ENCODE results near the gene FBH1.
"Not testable (repeated sequence)": the region's sequence is repeated elsewhere in the genome, so short reads cannot be mapped to it uniquely, and the experiment has no call there.

The FBH1 gene

DNA sequence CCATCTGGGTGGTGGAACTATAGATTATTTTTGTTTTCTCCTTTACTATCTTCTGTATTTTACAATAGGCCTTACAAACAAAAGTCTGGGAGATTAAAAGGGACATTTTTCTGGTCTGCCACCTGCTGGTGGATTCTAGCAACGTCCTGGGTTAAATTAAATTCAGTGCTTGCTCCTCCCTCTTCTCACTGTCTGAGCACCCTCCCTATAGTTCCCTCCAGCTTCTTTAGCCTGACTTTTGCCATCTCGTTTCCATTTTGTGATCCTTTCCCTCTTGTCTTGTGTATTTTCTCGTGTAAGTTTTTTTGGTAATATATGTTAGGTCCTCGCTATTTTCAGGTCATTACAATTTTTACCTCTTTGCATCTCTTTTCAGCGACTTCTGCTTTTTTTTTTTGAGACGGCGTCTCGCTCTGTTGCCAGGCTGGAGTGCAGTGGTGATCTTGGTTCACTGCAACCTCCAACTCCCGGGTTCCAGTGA is 16.5 kb upstream of the FBH1 start:
- peak; percentile 14 to 26 for DNase-seq (ENCODE audit: low read depth in 2 of 2, low spot score in 1 of 2)

DNA sequence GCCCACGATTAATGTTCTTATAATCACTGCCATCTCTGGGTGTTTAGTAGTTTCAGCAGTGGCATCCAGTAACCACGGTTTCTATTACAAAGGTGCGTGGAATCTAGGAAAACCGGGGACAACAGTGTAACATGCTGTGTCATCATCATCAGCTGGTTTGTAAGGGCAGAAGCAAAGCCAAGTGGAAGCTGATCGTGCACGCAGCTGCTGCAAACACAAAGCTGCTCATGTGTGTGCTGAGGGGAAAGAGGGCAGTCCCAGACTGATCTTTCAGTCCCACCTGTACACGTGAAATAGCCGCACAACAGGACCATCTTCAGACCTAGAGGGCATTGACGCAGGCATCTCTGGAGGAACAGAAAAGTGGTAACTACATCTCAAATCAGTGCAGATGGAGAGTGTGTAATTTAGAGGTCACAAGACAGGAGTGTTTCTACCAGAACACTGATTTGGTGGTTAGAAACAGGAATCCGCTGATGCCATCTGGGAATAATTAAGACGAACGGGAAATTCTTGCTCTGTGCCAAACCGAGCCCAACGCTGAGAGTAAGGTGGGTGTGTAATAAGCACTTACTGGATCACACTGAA is 13.8 kb upstream of the FBH1 start:
- no peak for DNase-seq (ENCODE audit: low read depth in 2 of 2, low spot score in 1 of 2)

DNA sequence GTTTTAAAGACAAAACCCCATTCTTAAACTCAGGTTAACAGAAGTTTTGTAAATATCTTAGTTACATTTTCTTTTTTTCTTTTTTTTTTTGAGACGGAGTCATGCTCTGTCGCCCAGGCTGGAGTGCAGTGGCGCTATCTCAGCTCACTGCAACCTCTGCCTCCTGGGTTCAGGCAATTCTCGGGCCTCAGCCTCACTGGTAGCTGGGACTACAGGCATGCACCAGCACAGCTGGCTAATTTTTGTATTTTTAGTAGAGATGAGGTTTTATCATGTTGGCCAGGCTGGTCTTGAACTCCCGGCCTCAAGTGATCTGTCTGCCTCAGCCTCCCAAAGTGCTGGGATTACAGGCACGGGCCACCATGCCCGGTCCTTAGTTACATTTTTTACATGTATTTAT is 13.0 kb upstream of the FBH1 start:
- DNase-seq (ENCODE audit: low read depth in 2 of 2, low spot score in 1 of 2) = not testable (repeated sequence)

DNA sequence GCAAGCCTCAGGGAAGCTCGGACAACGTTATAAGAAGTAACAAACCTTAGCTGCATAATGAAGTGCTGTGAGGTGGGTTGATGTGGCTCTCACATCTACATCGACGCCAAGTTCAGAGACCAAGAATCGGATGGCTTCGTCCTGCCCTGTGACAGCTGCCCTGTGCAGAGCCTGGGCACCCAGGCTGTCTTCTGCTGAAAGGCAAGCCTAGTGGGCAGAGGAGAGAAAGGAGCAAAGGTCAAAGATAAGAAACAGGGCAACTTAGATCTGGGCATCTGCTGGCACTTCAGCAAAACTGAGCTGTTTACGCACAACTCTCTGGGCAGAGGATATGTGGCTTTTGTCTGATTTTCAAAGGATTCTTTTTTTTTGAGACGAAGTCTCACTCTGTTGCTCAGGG is 7.1 kb upstream of the FBH1 start:
- no peak for DNase-seq (ENCODE audit: low read depth in 2 of 2, low spot score in 1 of 2)

DNA sequence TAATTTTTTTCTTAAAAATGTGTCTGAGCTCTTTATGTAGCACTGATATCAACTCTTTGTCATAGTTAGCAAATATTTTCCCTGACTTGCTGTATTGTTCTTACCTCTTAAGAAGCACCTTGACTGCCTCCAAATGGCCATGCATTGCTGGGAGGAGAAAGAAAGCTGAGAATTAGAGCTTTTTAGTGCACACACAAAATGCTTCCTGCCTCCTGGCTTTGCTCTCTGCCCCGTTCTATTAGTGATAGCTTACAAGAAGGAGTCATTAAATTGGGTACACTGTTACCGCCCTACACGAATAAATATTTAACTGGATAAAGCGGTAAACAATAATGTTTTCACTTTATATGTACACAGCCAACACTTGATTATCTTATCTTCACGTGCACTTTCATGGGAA is 4.4 kb upstream of the FBH1 start:
- DNase-seq (ENCODE audit: low read depth in 2 of 2, low spot score in 1 of 2) = no peak

DNA sequence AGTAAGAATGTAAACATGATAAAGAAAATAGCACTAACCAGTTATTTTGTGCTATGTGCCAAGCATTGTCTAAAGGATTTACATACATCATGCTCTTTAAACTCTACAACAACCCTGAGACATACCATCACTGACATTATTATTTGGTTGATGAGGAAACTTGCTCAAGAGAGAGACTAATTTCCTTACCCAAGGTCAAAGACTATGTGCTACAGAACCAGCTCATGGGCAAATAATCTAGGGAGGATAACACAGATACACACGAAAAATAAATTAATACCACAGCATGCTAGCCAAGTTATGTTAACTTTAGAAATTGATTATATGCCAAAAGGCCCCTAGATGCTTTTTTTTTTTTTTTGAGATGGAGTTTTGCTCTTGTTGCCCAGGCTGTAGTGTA is 3.0 kb upstream of the FBH1 start:
- no peak for DNase-seq (ENCODE audit: low read depth in 2 of 2, low spot score in 1 of 2)

DNA sequence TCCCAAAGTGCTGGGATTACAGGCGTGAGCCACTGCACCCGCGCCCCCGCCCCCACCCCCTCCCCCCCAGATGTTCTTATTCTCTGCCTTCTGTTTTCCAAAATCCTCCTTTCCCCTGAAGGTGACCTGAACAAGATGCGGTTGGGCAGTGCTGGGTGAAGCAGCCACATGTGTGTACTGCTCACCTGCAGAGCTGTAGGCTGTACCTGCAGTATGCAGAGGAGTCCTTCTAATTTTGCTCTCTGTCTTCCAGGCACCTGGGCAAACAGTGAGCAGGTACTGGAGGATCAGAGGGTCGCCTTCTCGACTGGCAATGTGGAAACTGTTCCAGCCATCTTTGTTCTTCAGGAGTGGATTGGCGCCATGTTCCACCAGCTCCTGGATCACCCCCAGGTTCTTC is 2.4 kb upstream of the FBH1 start:
- DNase-seq (ENCODE audit: low read depth in 2 of 2, low spot score in 1 of 2) = no peak

DNA sequence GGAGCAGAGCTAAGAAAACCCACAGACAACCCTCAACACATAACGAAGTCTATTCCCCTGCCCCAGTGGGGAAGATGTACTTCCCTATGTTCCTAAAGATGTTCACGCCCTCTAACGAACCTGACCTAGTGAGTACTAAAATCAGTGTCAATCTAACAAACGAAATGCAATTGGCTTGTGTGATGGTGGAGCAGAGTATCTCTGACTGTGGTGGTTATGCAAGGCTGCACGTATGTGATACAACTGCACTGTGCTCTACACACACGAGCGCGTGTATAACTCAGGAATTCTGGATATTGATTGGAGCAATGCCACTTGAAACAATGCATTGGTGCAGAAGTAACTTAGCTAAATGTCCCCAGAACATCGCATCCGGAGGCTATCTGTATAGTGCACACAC is 1.7 kb upstream of the FBH1 start:
- DNase-seq (ENCODE audit: low read depth in 2 of 2, low spot score in 1 of 2) = no peak

DNA sequence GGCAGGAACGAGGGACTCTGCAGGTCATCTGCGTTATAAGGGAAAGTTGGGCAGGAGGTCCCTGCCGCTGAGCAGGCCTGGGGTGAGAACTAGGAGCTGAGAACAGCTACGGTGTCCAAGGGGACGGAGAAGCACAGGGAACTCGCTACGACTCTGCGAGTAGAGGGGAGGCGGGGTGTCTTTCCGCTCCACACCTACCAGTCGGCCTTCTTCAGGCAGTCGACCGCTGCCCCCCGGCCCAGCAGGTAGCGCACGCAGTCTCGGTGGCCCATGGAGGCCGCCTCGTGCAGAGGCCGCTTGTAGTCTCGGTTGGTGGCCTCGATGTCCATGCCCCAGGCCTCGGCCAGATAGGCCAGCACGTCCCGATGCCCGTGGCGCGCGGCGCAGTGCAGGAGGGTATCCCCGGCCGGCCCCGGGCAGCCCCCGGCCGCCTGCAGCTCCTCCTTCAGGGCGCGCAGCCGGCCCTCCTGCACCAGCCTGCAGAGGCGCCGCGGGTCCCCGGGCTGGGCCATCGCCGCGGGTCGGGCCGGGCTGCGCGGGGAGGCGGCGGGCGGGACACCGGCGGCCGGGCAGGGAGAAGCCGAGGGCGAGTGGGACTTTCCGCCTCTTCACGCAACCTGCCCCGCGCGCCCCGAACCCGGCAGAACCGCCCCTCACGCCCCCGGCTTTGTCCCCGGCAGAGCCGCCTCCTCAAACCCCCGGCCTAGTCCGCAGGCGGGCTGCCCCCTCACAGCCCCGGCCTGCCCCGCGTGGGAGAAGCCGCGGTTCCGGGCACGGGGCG is 1.0 kb upstream of the FBH1 start:
- DNase-seq (ENCODE audit: low read depth in 2 of 2, low spot score in 1 of 2) = peak in 1 of 2 donors; percentile 1

DNA sequence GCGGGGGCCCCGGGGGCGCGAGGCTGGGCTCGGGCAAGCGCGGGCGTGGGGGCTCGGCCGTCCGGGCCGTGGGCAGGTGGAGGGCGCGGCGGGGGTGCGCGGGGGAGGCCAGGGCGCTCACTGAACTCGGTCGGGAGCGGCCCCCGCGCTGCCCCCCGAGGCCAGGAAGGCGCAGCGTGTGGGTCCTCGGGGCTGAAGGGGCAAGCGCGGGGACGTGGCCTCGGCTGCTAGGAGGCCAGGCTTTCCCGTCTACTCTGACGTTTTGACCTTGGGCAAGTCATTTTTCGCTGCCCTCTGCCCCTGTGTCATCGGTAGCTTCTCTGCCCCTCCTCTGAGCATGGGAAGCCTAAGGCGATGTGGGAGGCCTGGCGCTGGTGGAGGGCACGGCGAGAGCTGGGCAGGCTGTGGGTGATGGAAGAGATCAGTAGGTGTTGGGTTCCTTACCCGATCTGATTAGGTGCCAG is 441 bp downstream of the FBH1 start:
- no peak for DNase-seq (ENCODE audit: low read depth in 2 of 2, low spot score in 1 of 2)

DNA sequence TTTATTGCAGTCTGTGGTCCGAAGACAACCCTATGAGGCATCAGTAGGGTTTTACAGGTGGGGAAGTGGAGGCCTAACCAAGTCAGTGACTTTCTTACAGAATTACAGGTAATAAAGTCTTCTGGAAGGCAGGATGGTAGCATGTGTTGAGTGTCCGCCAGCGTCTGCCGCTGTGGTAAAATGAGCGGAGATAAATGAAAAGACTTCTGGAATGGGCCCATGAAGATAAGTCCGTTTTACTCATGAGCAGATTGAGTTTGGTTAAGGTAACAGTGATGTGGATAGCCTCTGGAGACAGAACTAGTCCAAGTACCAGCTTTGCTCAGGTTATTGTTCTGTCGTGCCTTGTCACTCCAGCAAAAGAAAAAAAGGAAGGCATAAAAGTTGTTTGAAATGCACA is 966 bp downstream of the FBH1 start:
- DNase-seq (ENCODE audit: low read depth in 2 of 2, low spot score in 1 of 2) = no peak

DNA sequence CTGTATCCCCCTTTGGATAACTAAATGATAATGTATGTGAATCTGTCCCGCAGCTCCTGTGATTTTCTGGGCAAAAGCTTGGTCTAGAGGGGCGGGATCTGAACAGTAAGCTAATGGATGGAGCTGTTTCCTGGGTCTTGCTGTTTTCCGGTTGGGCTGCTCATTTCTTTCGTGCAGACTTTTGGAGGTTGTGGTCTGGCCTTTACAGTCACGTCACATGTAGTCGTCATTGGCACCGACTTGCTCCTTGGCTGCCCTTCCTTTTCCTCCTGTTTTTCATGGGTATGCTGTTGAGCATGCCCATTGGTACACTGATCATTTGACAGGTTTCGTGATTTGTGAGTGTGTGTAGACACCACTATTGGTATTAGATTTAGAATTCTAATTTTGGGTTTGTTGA is 2.0 kb downstream of the FBH1 start:
- DNase-seq (ENCODE audit: low read depth in 2 of 2, low spot score in 1 of 2) = no peak

DNA sequence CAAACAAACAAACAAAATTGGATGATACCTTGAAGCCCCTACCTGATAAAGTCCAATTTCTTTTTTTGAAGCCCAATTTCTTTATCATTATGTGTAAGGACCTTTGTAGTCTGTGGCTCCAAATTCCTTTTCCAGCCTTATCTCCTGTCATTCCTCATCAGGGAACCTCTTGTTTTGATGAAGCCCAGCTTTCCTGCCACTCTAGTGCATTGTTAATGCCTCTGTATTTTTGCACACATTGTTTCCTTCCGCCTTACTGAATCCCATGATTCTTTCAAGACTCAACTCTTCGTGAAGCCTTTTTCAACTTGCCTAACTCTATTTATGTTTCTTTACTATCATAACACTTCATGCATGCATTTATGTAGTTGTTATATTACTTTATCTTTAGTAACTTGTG is 3.3 kb downstream of the FBH1 start:
- DNase-seq (ENCODE audit: low read depth in 2 of 2, low spot score in 1 of 2) = no peak

DNA sequence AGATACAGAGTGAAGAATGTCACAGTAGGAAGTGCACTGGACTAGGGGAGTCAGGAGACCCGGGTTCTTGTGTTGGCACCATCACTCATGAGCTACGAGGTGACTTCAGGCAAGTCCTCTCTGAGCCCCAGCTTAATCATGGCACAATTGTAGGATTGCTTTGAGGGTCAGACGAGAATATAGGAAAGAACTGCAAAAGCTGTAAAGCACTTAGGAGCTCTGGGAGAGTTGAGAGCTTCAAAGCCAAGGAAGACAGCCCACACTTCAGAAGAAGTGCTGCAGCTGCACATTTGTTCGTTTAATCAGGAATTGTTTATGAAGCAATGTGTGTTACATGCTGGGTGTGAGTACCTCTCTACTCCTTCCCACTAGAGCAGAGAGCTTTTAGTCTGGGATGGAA is 4.4 kb downstream of the FBH1 start:
- no peak for DNase-seq (ENCODE audit: low read depth in 2 of 2, low spot score in 1 of 2)

DNA sequence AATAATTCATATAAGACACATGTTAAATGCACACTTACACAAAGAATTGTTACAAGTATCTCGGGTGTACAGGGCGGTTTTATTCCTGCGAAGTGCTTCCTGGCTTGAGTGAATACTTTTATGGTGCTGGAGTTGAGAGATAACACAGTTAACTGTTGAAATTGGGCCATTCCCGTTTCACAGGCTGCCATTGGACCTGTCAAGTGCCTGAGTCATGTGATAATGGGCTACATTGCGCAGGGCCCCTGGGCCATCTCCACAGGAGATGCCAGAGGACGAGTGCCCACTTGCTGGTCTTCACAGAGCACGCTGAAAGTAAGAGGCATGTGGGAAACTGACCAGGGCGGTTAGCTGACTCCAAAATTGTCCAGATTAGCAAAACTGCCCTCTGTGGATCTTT is 4.8 kb downstream of the FBH1 start:
- DNase-seq (ENCODE audit: low read depth in 2 of 2, low spot score in 1 of 2) = no peak

DNA sequence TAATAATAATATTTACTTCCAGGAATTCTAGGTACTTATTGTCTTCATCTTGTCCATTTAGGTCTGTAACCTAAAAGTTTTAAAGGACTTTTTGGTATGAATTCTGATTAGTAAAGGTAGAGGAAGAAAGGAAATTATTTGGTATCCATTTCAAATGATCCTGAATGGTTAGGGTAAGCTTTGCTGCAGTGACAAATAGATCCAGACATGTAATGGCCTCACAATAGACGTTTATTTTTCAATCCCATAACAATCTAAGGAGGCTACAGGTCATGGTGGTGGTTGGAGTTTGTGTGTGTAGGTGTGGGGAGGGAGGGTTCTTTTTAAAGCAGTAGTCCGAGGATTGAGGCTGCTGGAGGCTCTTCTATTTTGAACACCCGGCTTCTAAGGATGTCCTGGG is 5.3 kb downstream of the FBH1 start:
- no peak for DNase-seq (ENCODE audit: low read depth in 2 of 2, low spot score in 1 of 2)

DNA sequence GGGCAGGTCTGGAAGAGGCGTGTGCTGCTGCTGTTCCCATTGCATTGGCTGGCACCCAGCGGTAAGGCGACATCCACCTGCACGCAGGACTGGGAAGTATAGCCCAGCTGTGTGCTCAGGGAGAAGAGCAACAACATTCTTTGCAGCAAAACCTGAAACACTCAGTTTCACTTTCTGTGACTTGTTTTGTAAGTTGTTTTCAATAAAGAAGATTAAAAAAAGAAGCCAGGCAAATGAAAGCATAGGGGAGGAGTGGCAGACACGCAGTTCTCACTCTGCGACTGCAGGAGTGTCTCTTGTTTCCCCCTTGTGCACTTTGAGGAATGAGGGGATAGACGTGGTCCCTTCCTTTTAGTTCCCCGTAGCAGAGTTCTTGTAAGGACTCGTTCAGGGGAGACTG is 5.8 kb downstream of the FBH1 start:
- no peak for DNase-seq (ENCODE audit: low read depth in 2 of 2, low spot score in 1 of 2)

DNA sequence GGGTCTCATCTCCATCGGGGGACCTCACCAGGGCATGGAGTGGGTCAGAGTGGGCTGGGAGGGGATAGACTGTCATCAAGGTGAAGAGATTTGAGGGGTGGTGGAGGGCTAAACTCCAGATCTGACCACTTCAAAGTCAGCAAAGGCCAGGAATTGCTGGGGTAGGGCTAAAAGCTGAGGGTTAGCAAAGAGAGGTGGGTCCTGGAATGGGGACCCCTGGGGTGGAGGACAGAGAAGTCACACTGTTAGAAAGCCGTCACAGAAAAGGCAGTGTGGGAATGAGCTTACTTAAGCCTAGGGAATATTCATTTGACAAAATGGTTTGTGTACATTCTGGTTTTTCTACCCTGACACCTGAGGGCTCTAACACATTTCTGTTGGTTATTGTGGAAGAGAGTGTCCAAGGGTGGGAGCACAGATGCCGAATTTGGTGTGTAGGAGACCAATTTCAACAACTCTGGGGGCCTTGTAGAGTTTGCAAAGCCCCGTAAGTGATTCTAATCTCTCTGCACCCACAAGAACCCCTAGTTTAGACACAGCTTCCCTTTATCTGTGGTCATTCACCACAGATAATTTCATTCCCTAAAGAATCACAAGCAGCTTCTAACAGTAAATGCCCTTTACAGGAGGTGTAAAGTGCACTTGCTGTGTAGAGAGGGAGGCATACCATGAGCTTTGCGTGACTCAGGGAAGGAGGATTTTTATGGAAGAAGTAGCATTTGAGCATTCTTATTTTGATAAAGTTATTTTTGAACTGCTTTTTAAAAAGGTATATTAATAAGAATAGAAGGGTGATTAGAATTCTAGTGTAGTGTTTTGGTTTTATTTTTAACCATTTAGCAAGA is 6.4 kb downstream of the FBH1 start:
- DNase-seq (ENCODE audit: low read depth in 2 of 2, low spot score in 1 of 2) = no peak

DNA sequence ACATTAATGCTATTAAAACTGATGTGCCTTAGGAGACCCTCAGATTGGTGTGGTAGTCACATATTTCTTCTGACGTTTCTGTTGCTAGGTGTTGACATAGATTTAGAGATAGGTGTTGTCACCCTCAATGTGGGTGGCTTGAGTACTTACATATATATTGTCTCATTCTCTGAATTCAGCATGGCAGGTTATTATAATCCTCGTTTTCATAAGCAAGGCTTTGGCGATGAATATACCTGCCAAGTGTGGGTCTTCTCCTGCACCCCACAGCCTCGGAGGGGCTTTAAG is 7.0 kb downstream of the FBH1 start:
- DNase-seq (ENCODE audit: low read depth in 2 of 2, low spot score in 1 of 2) = no peak

DNA sequence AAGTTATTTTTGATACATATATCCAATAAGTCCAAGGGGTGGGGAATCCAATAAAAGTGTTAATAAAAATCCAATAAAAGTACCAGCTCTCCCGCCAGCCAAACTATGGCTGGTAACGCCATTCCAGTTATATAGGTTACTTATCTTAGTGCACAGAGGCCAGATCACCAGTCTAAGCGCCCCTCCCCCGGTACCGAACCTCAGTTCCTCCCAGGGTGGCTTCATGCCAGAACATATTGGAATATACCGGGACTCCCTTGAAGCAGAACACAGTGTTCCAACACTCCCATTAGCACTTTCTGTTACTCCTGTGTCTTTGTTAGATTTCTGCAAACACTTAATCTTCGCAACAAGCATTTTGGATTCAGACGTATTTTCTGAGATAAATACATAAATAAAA is 7.5 kb downstream of the FBH1 start:
- DNase-seq (ENCODE audit: low read depth in 2 of 2, low spot score in 1 of 2) = no peak

DNA sequence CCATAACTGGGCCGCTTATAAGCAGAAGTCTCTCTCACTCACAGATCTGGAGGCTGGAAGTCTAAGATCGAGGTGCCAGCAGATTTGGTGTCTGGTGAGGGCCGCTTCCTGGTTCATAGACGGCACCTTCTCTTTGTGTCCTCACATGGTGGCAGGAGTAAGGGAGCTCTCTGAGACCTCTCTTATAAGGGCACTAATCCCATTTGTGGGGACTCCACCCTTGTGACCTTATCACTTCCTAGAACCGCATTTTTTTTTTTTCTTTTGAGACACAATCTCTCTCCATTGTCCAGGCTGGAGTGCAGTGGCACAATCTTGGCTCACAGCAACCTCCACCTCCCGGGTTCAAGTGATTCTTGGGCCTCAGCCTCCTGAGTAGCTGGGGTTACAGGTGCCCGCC is 8.1 kb downstream of the FBH1 start:
- DNase-seq (ENCODE audit: low read depth in 2 of 2, low spot score in 1 of 2) = no peak

DNA sequence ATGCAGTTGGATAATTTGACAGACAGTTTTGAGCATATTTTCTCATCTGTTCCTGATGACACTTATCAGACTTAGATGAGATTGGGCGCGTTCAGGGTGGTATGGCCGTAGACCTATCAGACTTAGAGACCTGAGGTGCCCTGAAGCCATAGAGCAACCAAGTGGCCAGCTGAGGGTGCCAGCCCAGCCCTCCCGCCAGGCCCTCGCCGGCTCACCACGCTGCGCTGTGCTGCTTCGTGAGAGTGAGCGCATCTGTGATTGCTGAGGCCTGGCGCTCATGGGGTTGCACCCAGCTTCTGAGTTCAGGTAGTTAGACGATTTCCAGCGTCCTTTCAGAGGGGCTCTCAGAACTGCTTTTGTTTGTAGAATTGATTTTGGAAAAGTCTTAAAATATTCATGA is 10.2 kb downstream of the FBH1 start:
- no peak for DNase-seq (ENCODE audit: low read depth in 2 of 2, low spot score in 1 of 2)

All from stimulated activated CD8-positive, alpha-beta memory T cell treated with anti-CD3 and anti-CD28 coated beads, Interleukin-4, amount 100 ng/mL, for 1 hour (primary cell).